OCI-M1 (cell line): ENCODE results near the gene ITPR2.
A peak's percentile ranks its signal among the peaks of the same experiment; 100 is the strongest.
"Not testable (repeated sequence)": the region's sequence is repeated elsewhere in the genome, so short reads cannot be mapped to it uniquely, and the experiment has no call there.

ENCODE experiments used
- DNase-seq: peaks from one replicate; lab custom pipeline; 2025; lab: John Stamatoyannopoulos, UW

Gene ITPR2

GRCh38 chr12:26786865-26787514, 46.0 kb downstream of the ITPR2 start:
- no peak for DNase-seq

GRCh38 chr12:26786491-26786864, 46.5 kb downstream of the ITPR2 start:
- no peak for DNase-seq

- DNase-seq: not testable (repeated sequence)
Observed at GRCh38 chr12:26783816-26784379, 49.1 kb downstream of the ITPR2 start.

- no peak for DNase-seq
Observed at GRCh38 chr12:26783131-26783526, 49.9 kb downstream of the ITPR2 start.

- no peak for DNase-seq
Observed at GRCh38 chr12:26782372-26783130, 50.4 kb downstream of the ITPR2 start.

GRCh38 chr12:26780656-26781055, 52.3 kb downstream of the ITPR2 start:
- not testable (repeated sequence) for DNase-seq

GRCh38 chr12:26778173-26778775, 54.7 kb downstream of the ITPR2 start:
- not testable (repeated sequence) for DNase-seq

GRCh38 chr12:26777236-26777635, 55.8 kb downstream of the ITPR2 start:
- no peak for DNase-seq

- DNase-seq: not testable (repeated sequence)
Observed at GRCh38 chr12:26775991-26776390, 57.0 kb downstream of the ITPR2 start.

- DNase-seq: peak; percentile 21
Observed at GRCh38 chr12:26773313-26774104, 59.5 kb downstream of the ITPR2 start.

GRCh38 chr12:26771861-26772260, 61.1 kb downstream of the ITPR2 start:
- DNase-seq: no peak

GRCh38 chr12:26770239-26771070, 62.5 kb downstream of the ITPR2 start:
- peak; percentile 16 for DNase-seq

- no peak for DNase-seq
Observed at GRCh38 chr12:26769611-26770010, 63.4 kb downstream of the ITPR2 start.

- no peak for DNase-seq
Observed at GRCh38 chr12:26768611-26769603, 64.1 kb downstream of the ITPR2 start.

GRCh38 chr12:26767865-26768264, 65.1 kb downstream of the ITPR2 start:
- no peak for DNase-seq

GRCh38 chr12:26767116-26767515, 65.9 kb downstream of the ITPR2 start:
- no peak for DNase-seq

- no peak for DNase-seq
Observed at GRCh38 chr12:26762186-26762585, 70.8 kb downstream of the ITPR2 start.

- no peak for DNase-seq
Observed at GRCh38 chr12:26761775-26762174, 71.2 kb downstream of the ITPR2 start.

GRCh38 chr12:26760657-26761293, 72.2 kb downstream of the ITPR2 start:
- DNase-seq: no peak
